Tibial artery (tissue), 4 donors: ENCODE results near the gene MIS18BP1.

Experiments
- DNase-seq, 2 donors: peaks; one replicate each; pipeline ENCODE4 v3.0.0-alpha.2; 2019
- H3K27ac ChIP-seq, 2 donors: fragments of 200-600 bp; sonication (generic) in 1 of 2; 1 replicate in 1 of 2; 2 replicates in 1 of 2; pipeline ENCODE4 v1.5.1; 2018 to 2019; ENCODE audit warnings: mild to moderate bottlenecking in 1 of 2
- H3K27me3 ChIP-seq, 2 donors: fragments of 200-600 bp; sonication (generic) in 1 of 2; one replicate each; pipeline versions ENCODE4 v1.5.1 to v1.6.0; 2016 to 2019
- H3K36me3 ChIP-seq, 3 donors: fragments of 200-600 bp; sonication (generic) in 2 of 3; one replicate each; pipeline ENCODE4 v1.5.1; 2016 to 2019; ENCODE audit warnings: mild to moderate bottlenecking in 2 of 3
- H3K4me1 ChIP-seq, 4 donors: fragments of 200-600 bp; sonication (generic) in 2 of 4; 1 replicate in 3 of 4; 2 replicates in 1 of 4; pipeline ENCODE4 v1.5.1; 2016 to 2019
- H3K4me3 ChIP-seq, 2 donors: fragments of 200-600 bp; sonication (generic) in 1 of 2; 1 replicate in 1 of 2; 2 replicates in 1 of 2; pipeline ENCODE4 v1.5.1; 2018 to 2019; ENCODE audit warnings: mild to moderate bottlenecking in 2 of 2
- H3K9me3 ChIP-seq, 3 donors: fragments of 200-600 bp; sonication (generic) in 1 of 3; one replicate each; pipeline ENCODE4 v1.5.1; 2016 to 2019
- CTCF ChIP-seq, 2 experiments: fragments of 200-600 bp in 1 of 2; fragments of 450-650 bp in 1 of 2; IDR thresholded peaks; one replicate each; pipeline ENCODE4 v1.5.1; 2017 to 2019; ENCODE audit warnings: antibody characterized with exemption in 2 of 2, mild to moderate bottlenecking in 1 of 2, moderate library complexity in 1 of 2
- intact Hi-C: fragments of 100-400 bp; cut with DNase I; formaldehyde crosslinking; loops from one replicate; pipeline ENCODE4 v1.15.0; 2023; ENCODE audit warnings: low total_unique reads

Gene MIS18BP1

GRCh38 chr14:45212231-45212630, 40.8 kb downstream of the MIS18BP1 start:
- peaks cover 14 to 68% (median 33%) of the 10 kb centered on the region in 3 donors for H3K36me3 ChIP-seq
- intact Hi-C loops: no loop called here

GRCh38 chr14:45211295-45211694, 41.7 kb downstream of the MIS18BP1 start:
- Histone ChIP-seq H3K27me3 (no peaks in the 10 kb centered on the region), H3K4me1 (no peaks in the 10 kb centered on the region), H3K27ac (no peak overlapping the region), H3K36me3 (peaks cover 18 to 68% (median 28%) of the 10 kb centered on the region in 3 donors), H3K4me3 (no peak overlapping the region), H3K9me3 (no peaks in the 10 kb centered on the region)
- intact Hi-C loops: no loop called here
- TF ChIP-seq CTCF (IDR thresholded peaks at IDR 0.05): no peak
- DNase-seq: no peak

More at GRCh38 chr14:45212231-45212630, 40.8 kb downstream of the MIS18BP1 start:
- no peaks in the 10 kb centered on the region for H3K4me1 ChIP-seq
- H3K27me3 ChIP-seq: no peaks in the 10 kb centered on the region
- H3K27ac ChIP-seq: no peak overlapping the region
- no peak overlapping the region for H3K4me3 ChIP-seq
- DNase-seq: no peak
- no peaks in the 10 kb centered on the region for H3K9me3 ChIP-seq
- TF ChIP-seq CTCF (IDR thresholded peaks at IDR 0.05): no peak

GRCh38 chr14:45210159-45210558, 42.8 kb downstream of the MIS18BP1 start:
- intact Hi-C loops: no loop called here
- Histone ChIP-seq H3K27me3 (no peaks in the 10 kb centered on the region), H3K36me3 (peaks cover 13 to 63% (median 18%) of the 10 kb centered on the region in 3 donors), H3K4me3 (no peak overlapping the region), H3K27ac (no peak overlapping the region), H3K9me3 (no peaks in the 10 kb centered on the region), H3K4me1 (no peaks in the 10 kb centered on the region)
- no peak for TF ChIP-seq CTCF (IDR thresholded peaks at IDR 0.05)
- DNase-seq: no peak

GRCh38 chr14:45204241-45204640, 48.8 kb downstream of the MIS18BP1 start:
- Histone ChIP-seq H3K27me3 (no peaks in the 10 kb centered on the region), H3K4me3 (no peak overlapping the region), H3K27ac (no peak overlapping the region), H3K36me3 (peaks cover 14 to 20% (median 15%) of the 10 kb centered on the region in 3 donors), H3K9me3 (no peaks in the 10 kb centered on the region), H3K4me1 (no peaks in the 10 kb centered on the region)
- intact Hi-C loops: no loop called here
- DNase-seq: no peak
- TF ChIP-seq CTCF (IDR thresholded peaks at IDR 0.05): no peak

GRCh38 chr14:45201905-45202304, 51.1 kb downstream of the MIS18BP1 start:
- H3K4me1 ChIP-seq: no peaks in the 10 kb centered on the region
- H3K27me3 ChIP-seq: no peaks in the 10 kb centered on the region
- intact Hi-C loops: no loop called here
- no peak for DNase-seq
- no peak overlapping the region for H3K27ac ChIP-seq
- no peak for TF ChIP-seq CTCF (IDR thresholded peaks at IDR 0.05)
- peaks cover 6 to 14% (median 14%) of the 10 kb centered on the region in 3 donors for H3K36me3 ChIP-seq
- H3K4me3 ChIP-seq: no peak overlapping the region
- no peaks in the 10 kb centered on the region for H3K9me3 ChIP-seq

GRCh38 chr14:45199230-45199629, 53.8 kb downstream of the MIS18BP1 start:
- H3K4me3 ChIP-seq: no peak overlapping the region
- no peaks in the 10 kb centered on the region for H3K9me3 ChIP-seq
- no peak for DNase-seq
- H3K27ac ChIP-seq: no peak overlapping the region
- H3K4me1 ChIP-seq: no peaks in the 10 kb centered on the region
- intact Hi-C loops: no loop called here
- H3K27me3 ChIP-seq: no peaks in the 10 kb centered on the region
- TF ChIP-seq CTCF (IDR thresholded peaks at IDR 0.05): no peak
- peaks cover 6 to 7% (median 7%) of the 10 kb centered on the region in 3 donors for H3K36me3 ChIP-seq
